GM13977 (cell line): ENCODE results near the gene SELENOW.

Source experiments
- DNase-seq: peaks from one replicate; pipeline ENCODE4 v3.0.0; 2012; ENCODE audit warnings: low spot score
- CTCF ChIP-seq: IDR thresholded peaks from 2 replicates; pipeline ENCODE4 v1.5.1; 2012; ENCODE audit warnings: mild to moderate bottlenecking, control low read depth; ENCODE audit not compliant: insufficient read depth; ENCODE audit errors: extremely low read depth, missing control alignments
- in situ Hi-C: fragments of 300-500 bp; cut with MboI; formaldehyde crosslinking; loops from one replicate; pipeline ENCODE4 v1.12.0; 2022; ENCODE audit warnings: low sequenced_read_pairs, low pct_unique_long_range_greater_than_20kb, mixed read lengths, inconsistent platforms; ENCODE audit not compliant: unreplicated experiment

The SELENOW gene

GRCh38 chr19:47750752-47751151 is 27.8 kb upstream of the SELENOW start:
- in situ Hi-C loops = no loop called here
- DNase-seq = no peak
- TF ChIP-seq CTCF = no peak

GRCh38 chr19:47752440-47753211 is 25.9 kb upstream of the SELENOW start:
- no peak for DNase-seq
- in situ Hi-C loops = no loop called here
- TF ChIP-seq CTCF = no peak

- DNase-seq = no peak
- TF ChIP-seq CTCF = no peak
- in situ Hi-C loops = no loop called here
Measured at GRCh38 chr19:47754206-47755064, 24.1 kb upstream of the SELENOW start.

GRCh38 chr19:47755065-47755761 is 23.3 kb upstream of the SELENOW start:
- in situ Hi-C loops = no loop called here
- no peak for TF ChIP-seq CTCF
- DNase-seq = no peak

GRCh38 chr19:47755762-47756626 is 22.5 kb upstream of the SELENOW start:
- no peak for TF ChIP-seq CTCF
- in situ Hi-C loops = no loop called here

GRCh38 chr19:47756627-47756929 is 21.9 kb upstream of the SELENOW start:
- no peak for DNase-seq
- no peak for TF ChIP-seq CTCF
- in situ Hi-C loops = no loop called here

More at GRCh38 chr19:47755762-47756626, 22.5 kb upstream of the SELENOW start:
- no peak for DNase-seq
